MV-4-11 (cell line): ENCODE data around the gene TRO.

Experiments
- DNase-seq: peaks from one replicate; lab custom pipeline; 2025; lab: John Stamatoyannopoulos, UW

The TRO gene, protein sequence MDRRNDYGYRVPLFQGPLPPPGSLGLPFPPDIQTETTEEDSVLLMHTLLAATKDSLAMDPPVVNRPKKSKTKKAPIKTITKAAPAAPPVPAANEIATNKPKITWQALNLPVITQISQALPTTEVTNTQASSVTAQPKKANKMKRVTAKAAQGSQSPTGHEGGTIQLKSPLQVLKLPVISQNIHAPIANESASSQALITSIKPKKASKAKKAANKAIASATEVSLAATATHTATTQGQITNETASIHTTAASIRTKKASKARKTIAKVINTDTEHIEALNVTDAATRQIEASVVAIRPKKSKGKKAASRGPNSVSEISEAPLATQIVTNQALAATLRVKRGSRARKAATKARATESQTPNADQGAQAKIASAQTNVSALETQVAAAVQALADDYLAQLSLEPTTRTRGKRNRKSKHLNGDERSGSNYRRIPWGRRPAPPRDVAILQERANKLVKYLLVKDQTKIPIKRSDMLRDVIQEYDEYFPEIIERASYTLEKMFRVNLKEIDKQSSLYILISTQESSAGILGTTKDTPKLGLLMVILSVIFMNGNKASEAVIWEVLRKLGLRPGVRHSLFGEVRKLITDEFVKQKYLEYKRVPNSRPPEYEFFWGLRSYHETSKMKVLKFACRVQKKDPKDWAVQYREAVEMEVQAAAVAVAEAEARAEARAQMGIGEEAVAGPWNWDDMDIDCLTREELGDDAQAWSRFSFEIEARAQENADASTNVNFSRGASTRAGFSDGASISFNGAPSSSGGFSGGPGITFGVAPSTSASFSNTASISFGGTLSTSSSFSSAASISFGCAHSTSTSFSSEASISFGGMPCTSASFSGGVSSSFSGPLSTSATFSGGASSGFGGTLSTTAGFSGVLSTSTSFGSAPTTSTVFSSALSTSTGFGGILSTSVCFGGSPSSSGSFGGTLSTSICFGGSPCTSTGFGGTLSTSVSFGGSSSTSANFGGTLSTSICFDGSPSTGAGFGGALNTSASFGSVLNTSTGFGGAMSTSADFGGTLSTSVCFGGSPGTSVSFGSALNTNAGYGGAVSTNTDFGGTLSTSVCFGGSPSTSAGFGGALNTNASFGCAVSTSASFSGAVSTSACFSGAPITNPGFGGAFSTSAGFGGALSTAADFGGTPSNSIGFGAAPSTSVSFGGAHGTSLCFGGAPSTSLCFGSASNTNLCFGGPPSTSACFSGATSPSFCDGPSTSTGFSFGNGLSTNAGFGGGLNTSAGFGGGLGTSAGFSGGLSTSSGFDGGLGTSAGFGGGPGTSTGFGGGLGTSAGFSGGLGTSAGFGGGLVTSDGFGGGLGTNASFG (N-terminal part only)

DNA sequence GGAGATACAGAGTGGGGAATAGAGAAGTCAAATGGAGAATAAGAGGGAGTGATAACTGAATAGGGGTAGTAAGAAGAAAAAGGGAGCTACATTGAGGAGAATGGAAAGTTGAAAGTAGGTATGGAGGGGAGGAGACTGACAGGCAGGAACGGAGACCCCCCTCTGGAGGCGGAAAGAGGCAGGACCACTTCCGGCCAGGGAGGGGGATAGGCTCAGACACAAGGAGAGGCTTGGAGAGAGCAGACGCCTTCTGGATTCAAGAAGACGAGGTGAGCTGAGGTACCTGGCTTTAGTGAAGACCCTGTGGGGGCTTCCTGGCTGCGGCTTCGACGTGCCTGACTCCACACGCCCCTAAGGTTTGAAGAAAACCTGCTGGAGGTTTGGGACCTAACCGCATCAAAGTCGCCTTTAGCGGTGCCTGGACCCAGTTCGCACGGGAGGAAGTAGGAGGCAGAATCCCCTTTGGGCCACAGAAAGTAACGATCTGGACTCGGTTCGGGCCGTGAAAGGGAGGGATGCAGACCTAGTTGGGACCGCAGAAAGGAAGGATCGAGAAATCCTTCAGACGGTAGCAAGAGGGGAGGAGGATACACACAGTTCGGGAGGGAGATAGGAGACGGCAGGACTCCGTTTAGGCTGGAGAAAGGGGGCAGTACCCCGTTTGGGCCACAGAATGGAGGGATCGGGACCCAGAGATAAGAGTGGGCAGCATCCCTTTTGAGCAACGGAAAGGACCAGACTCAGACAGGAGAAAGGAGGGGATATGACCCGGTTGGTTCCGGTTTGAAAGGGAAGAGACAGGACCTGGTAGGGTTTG lies at the start of gene TRO:
Gene TRO (plus strand): TSS at position 215 of the 817 bp plus-strand sequence. CDS start 1,423 bp downstream, outside the sequence.
- no peak for DNase-seq

GRCh38 chrX:54885740-54886139 lies 34.9 kb upstream of the TRO start:
- no peak for DNase-seq

- DNase-seq: peak; percentile 10
Measured at GRCh38 chrX:54891573-54891972, 29.1 kb upstream of the TRO start.

DNA sequence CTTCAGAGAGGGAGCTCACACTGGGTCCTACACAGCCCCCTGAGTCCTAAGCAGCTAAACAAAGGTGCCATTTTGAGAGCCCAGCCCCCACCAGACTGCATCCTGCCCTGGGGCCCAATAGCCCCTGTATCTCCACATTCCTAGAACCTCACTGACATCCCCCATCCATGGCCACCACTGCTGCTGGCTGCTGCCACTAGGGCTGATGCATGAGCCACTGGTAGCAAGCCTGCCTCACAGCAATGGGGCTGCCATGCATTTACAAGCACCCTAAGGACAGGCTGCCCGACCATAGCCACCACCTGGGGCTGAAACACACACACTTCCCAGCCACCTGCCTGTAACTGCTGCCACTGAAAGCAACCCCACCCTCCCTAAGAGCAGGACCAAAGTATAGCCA lies 26.5 kb upstream of the TRO start:
- DNase-seq: no peak

DNA sequence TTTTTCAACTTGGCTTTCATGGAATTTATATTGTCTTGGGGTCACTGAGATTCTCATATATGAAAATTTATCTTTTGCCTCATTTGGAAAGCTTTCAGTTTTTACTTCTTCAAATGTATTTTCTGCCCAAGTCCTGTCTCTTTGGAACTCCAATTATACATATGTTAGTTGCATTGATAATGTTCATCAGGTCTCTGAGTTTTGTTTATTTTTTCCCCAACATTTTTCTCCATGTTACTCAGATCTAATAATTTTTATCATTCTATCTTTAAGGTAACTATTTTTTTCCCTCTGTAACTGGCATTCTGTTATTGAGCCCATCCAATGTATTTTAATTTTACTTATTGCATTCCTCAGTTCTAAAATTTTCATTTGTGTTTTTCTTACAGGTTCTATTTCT lies 10.7 kb upstream of the TRO start:
- DNase-seq: no peak

DNA sequence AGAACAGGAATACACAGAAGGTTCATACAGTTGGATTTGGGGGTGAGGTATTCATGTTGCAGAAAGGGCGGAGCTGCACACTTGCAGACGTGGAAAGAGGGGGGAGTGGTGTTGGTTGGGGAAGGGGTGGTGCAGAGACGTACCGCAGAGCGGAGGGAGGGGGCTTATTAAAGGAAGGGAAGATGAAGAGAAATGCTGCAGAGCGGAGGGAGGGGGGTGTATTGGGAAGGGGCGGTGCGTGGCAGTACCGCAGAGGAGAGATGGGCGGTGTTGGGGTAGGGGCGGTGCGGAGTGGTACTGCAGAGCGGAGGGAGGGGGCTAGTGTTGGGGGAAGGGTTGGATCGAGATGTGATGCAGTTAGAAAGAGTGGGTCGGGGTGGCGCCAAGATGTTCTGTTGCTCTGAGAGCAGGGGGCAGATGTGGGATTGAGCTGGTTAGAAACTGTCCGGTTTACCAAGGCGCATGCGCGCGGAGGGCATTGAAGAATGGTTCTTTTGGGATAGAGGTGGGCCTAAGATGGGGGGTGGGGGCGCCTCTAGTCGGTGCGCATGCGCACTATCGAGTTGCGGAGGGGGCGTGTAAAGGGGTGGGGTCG lies 900 bp downstream of the TRO start:
- DNase-seq: no peak

- DNase-seq: no peak
Measured at GRCh38 chrX:54922547-54922946, 1.9 kb downstream of the TRO start.

DNA sequence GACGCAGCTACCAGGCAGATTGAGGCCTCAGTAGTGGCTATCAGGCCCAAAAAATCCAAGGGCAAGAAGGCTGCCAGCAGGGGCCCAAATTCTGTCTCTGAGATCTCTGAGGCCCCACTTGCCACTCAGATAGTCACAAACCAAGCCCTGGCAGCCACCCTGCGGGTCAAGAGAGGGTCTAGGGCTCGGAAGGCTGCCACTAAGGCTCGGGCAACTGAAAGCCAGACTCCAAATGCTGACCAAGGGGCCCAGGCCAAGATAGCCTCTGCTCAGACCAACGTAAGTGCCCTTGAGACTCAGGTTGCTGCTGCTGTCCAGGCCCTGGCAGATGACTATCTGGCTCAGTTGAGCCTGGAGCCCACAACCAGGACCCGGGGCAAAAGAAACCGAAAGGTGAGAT lies 2.8 kb downstream of the TRO start:
- DNase-seq: no peak

DNA sequence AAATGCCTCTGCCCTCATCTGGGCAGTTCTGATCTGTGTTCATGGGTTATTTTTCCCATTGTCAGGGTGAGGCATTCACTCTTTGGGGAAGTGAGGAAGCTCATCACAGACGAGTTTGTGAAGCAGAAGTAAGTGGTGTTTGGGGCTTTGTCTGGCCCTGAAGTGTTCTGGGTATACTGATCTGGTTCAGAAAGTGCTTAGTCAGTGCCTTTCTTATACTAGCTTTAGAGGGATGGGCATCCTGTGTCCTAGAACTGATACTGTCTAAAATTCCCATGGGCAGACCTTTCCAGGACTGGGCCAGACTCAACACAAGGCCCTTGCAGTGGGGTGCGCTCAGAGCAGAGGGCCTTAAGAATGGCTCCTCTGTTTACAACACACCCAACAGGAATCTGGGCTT lies 6.4 kb downstream of the TRO start:
- peak; percentile 36 for DNase-seq

- no peak for DNase-seq
Measured at GRCh38 chrX:54928876-54929275, 8.3 kb downstream of the TRO start.

DNA sequence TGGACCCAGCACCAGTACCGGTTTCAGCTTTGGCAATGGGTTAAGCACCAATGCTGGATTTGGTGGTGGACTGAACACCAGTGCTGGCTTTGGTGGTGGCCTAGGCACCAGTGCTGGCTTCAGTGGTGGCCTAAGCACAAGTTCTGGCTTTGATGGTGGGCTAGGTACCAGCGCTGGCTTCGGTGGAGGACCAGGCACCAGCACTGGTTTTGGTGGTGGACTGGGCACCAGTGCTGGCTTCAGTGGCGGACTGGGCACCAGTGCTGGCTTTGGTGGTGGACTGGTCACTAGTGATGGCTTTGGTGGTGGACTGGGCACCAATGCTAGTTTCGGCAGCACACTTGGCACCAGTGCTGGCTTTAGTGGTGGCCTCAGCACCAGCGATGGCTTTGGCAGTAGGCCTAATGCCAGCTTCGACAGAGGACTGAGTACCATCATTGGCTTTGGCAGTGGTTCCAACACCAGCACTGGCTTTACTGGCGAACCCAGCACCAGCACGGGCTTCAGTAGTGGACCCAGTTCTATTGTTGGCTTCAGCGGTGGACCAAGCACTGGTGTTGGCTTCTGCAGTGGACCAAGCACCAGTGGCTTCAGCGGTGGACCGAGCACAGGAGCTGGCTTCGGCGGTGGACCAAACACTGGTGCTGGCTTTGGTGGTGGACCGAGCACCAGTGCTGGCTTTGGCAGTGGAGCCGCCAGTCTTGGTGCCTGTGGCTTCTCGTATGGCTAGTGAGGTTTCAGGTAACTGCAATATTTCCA lies 9.8 kb downstream of the TRO start:
- no peak for DNase-seq

DNA sequence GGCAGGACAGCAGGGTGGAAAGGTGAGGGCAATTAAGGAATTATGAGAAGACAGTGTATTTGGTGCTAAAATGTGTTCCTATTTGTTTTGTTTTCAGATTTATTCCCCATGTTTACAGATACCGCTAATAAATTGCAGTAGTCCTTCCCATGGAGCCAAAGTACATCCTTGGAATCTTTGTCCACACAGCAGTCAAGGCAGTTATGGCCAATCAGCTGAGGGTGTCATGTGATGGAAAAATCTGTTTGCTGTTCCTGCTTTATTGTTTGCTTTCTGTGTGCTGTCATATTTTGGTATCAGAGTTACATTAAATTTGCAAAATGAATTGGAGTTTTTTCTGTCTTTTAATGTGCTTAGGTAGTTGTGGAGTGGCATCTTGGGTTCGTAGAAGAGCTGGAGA lies 10.5 kb downstream of the TRO start:
- no peak for DNase-seq

GRCh38 chrX:54933150-54933826 lies 12.7 kb downstream of the TRO start:
- no peak for DNase-seq

DNA sequence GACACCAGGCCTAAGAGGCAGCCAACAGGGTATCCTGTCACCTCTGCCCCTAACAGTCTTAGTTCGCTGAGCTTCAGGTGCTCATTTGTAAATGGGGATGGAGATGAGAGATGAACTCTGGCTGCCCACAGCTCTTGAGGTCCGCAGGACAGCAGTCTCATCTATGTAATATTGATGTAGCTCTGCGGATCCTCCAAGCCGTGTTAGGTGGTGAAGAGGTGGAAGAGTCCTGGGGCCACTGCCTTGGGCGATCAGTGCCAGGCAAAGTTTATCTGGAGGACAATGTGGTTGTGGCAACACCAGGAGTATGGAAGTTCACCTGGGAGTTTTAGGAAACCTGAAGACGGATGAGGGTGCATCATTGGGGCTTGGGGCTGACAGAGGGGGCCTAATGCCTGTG lies 13.4 kb downstream of the TRO start:
- DNase-seq: no peak

DNA sequence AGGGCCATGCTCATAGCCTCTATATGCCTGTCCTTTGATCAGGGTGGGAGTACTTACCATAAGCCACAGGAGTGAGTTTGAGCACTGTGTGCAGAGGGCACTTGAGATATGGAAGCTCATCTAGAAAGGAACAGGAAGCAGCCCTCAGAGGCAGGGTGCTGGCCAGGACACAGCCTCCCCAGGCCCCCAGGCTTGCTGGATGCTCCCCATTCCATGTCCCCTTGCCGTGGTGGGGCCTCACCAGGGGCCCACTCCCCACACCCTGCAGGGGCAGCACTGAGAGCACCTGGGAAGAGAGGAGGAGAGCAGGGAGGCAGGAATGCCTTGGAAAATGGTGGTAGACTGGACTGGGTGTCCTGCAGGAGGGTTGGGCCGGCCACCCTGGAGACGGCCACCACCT lies 14.3 kb downstream of the TRO start:
- DNase-seq: no peak

DNA sequence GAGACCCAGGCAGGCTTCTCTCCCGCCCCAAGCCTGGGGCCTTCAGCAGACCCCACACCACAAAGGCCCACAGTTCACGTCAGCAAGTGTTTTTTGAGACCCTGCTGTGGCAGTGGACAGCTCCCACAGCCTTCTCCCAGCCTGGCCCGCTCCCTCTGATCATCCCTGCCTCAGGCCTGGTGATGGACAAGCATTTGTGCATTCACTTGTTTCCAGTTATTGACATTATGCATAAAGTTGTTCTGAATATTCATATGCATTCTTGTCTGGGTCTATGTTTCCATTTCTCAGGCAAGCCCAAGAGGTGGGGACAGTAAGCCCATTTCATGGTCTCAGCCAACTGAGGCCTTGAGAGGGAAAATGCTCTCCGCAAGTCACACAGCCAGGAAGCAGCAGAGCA lies 14.7 kb downstream of the TRO start:
- DNase-seq: no peak

GRCh38 chrX:54937416-54937815 lies 16.8 kb downstream of the TRO start:
- no peak for DNase-seq

GRCh38 chrX:54944816-54945215 lies 24.2 kb downstream of the TRO start:
- no peak for DNase-seq

DNA sequence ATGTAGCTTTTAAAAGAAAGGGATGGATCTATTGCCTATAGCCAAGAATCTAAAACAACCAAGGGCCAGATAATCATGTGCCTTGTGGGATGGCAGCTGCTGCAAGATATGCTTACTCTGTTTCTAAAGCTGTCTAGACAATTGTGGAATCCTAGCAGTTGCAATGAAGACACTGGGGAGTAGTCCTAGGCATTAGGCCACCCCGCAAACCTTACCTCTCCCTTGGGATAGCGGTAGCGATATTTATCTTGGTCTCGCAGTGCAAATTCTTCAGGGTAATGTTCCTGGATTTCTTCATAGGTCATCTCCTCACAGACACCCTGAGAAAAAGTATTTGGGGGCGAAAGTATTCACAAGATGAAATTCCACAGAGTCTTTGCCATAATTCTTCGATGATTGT lies 24.6 kb downstream of the TRO start:
- DNase-seq: no peak
